A549 (cell line): ENCODE results near the gene ASPSCR1.

Source experiments
- BHLHE40 ChIP-seq: IDR thresholded peaks from 2 replicates; pipeline ENCODE4 v1.6.1; 2012; ENCODE audit warnings: low read depth, low read length, inconsistent platforms
- CTCF ChIP-seq: fragments of >200 bp; sonication (Bioruptor Twin); formaldehyde crosslinking; IDR thresholded peaks from 3 replicates; pipeline ENCODE4 v1.5.1; 2016
- ELK1 ChIP-seq: fragments of 150-350 bp; IDR thresholded peaks from 2 replicates; pipeline ENCODE4 v1.6.1; 2014; ENCODE audit warnings: low read depth, mild to moderate bottlenecking, low read length
- HOXB5 ChIP-seq: fragments of 250-450 bp; sonication (Bioruptor Pico); IDR thresholded peaks from 2 replicates; pipeline ENCODE4 v1.5.0; 2020; ENCODE audit warnings: mild to moderate bottlenecking, moderate library complexity
- MAX ChIP-seq: IDR thresholded peaks from 2 replicates; pipeline ENCODE4 v1.6.1; 2012
- NFE2L2 ChIP-seq: fragments of 150-350 bp; conservative IDR thresholded peaks from 2 replicates; pipeline ENCODE4 v1.6.1; 2014; ENCODE audit warnings: low read length
- NR3C1 ChIP-seq: fragments of >200 bp; sonication (Bioruptor Twin); formaldehyde crosslinking; IDR thresholded peaks from 3 replicates; pipeline ENCODE4 v1.6.1; 2017
- PBX3 ChIP-seq: IDR thresholded peaks from 2 replicates; pipeline ENCODE4 v1.6.1; 2012
- POLR2A ChIP-seq: IDR thresholded peaks from 2 replicates; pipeline ENCODE4 v1.6.1; 2012; ENCODE audit warnings: mild to moderate bottlenecking, low read length
- POLR2AphosphoS2 ChIP-seq: conservative IDR thresholded peaks from 2 replicates; pipeline ENCODE4 v1.6.1; 2012; ENCODE audit warnings: low read length, improper control_type of control experiment, inconsistent platforms
- RARB ChIP-seq: fragments of 250-450 bp; sonication (Bioruptor Pico); IDR thresholded peaks from 2 replicates; pipeline ENCODE4 v1.8.0; 2021; ENCODE audit warnings: mild to moderate bottlenecking, moderate library complexity
- REST ChIP-seq: fragments of 200-600 bp; sonication (generic); IDR thresholded peaks from 2 replicates; pipeline ENCODE4 v1.6.1; 2016; ENCODE audit warnings: antibody characterized with exemption, mild to moderate bottlenecking, moderate library complexity

- TF ChIP-seq CTCF, result no peak
- TF ChIP-seq POLR2A, result no peak
- no peak for TF ChIP-seq MAX
- no peak for TF ChIP-seq NFE2L2
- no peak for TF ChIP-seq ELK1
- no peak for TF ChIP-seq RARB (CRISPR knock-in tag)
- no peak for TF ChIP-seq NR3C1
- no peak for TF ChIP-seq PBX3
- no peak for TF ChIP-seq POLR2AphosphoS2
- TF ChIP-seq REST, result no peak
- TF ChIP-seq BHLHE40, result no peak
- TF ChIP-seq HOXB5, result no peak
Observed at GRCh38 chr17:81966343-81967243, 10.8 kb upstream of the ASPSCR1 start.
